Measurements from ENCODE around the gene SDK1.
"Not testable (repeated sequence)": the region's sequence is repeated elsewhere in the genome, so short reads cannot be mapped to it uniquely, and the experiment has no call there.

The SDK1 gene

DNA sequence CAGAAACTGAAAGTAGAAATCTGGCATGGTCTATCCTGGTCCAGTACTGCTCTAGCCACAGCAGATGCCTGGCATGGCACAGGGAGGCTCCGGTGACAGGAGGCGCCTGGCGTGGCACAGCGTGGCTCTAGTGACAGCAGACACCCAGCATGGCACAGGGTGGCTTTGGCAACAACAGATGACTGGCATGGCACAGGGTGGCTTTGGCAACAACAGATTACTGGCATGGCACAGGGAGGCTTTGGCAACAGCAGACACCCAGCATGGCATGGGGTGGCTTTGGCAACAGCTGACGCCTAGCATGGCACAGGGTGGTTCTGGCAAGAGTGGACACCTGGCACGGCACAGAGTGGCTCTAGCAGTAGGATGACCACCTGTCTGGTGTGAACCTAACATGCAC, 900.5 kb downstream of the SDK1 start:
- DNase-seq: no peak

DNA sequence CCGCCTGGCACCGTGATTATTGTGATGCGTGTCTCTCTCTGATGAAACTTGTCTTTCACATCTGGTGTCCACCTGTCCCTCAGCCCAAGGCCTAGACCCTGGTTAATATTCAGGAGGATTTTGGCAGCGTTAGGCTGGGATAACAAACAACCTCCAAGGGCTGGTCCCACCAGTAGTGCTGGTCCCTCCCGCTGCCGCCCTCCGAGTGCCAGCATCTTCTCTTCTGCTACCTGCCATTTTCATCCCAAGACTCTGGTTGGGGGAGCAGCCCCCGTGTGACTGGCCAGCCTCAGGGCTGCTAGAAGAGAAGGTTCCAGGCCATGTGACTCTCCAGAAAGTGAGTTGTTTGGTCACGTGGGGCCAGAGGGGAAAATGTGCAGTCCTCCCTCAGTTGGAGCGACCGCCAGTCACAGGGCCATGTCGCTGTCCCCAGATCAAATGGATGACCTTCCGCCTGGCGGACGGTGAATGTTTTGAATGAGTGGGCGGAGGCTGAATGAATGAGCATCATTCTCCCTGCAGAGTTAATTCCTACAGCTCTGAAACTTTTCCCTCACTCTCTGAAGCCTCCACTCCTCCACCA, 901.2 kb downstream of the SDK1 start:
- DNase-seq: no peak

DNA sequence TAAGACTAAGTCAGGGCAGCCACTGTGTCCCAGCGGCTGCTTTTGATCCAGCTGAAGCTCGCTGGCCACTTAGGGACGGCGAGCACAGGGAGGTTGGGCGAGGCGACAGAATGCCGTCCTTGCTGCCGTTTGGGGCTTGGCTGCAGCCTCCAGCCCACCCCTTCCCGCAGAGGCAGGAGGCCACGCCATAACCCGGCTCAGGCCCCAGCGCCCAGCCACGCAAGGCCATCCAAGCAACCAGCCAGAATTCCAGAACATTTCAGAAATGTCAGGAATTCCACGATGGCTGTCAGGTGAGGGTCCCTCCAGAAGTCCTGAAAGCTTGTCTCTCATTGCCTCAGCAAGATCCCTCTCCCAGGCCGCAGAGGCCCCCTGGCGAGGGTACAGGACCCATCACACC, 901.9 kb downstream of the SDK1 start:
- no peak for DNase-seq

DNA sequence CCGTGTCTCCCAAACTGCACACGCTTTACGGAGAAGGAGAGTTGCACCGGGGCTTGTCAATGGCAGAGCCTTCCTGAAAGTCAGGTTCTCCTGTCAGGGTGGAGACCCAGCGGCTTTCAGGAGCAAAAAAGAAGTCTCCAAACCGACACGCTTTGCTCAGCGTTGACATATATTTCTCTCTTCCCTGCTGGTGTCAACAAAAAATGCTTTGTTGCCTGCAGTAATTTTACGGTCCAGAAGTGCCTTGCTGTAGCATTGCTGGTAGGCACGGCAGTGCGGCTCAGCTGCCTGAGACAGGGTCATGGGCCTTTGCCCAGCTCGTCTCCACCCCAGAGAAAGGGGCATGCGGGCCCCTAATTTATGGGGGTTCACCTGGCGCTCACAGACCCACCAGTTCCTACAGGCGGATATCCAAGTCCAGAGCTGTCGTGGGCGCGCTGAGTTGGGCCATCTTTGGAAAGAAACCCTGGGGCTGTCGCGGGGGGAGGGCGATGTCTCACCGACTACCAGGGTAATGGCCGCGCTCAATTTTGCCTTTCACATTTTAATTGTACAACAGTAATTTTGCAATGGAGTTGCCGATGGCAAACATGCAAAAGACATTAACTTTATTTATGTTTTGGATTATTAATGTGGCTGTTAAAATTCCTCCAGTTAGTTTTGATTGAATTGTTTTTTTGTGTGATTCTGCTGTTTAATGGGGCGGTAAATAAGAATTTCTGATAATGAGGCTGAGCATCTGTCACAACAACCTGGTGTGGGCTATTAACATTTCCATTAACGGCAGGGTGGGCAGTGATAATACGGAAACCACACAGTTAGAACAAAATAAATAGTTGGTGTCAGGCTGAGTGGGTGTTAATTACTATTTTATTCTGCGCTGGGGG, 902.8 kb downstream of the SDK1 start:
- DNase-seq: no peak

DNA sequence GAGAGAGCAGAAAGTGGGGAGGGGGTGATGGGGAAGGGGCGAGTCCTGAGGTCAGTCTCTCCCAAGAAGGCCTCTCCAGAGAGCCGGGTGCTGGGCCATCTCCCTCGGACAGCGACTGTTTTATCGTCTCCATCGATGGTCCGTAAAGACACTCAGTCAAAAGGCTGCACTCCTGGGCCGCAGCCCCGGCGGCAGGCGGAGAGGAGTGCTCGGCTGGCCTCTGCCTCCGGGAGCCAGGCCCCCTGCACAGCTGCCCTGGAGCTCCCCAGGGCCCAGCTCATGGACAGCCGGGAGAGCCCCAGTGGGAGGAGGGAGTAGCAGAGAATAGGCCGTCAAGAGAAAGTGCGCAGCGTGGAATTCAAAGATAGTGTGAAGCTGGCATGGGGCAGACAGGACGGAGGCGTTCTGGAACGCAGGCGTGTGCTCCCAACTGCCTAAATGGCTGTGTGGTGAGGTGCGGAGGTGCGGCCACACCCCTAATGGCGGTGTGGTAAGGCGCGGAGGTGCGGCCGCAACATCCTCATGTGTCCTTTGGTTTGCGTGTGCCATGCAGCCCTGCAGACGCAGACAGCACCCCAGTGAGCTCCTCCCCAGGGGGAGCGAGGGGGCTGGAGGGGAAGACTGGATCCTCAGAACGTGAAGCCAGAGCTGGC, 903.6 kb downstream of the SDK1 start:
- no peak for DNase-seq

DNA sequence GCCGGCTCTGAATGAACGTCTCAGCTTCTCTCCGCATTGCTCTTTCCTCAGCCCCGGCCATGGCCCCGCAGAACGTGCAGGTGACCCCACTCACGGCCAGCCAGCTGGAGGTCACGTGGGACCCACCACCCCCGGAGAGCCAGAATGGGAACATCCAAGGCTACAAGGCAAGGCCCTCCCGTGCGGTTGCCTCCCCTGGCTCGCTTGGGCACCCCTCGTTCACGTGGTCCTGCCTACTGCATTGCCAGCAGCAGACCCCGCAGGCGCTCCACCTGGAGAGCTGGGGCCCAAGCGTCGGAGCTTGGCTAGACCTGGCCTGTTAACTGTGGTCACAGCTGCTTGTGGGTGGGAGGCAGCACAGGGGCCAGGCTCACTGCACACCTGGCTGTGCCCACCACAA, 904.8 kb downstream of the SDK1 start:
- DNase-seq: no peak

DNA sequence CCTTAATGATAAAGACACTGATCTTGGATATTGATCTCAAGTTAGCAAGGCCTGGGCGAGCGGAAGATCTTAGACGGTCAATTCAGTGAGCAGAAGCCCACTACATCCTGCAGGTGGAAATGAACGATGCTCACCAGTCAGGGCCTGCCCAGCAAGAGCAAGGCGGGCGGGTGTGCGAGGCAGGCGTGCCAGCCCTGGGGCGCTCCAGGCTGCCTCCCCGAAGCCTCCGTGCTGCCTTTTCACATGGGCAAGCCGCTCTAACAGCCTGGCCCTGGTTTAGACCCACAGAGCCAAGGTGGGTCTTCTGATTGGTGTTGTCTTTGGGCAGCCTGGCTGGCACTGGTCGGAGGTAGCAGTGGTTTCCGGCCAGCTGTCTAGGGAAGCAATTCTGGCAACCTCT, 906.0 kb downstream of the SDK1 start:
- no peak for DNase-seq

DNA sequence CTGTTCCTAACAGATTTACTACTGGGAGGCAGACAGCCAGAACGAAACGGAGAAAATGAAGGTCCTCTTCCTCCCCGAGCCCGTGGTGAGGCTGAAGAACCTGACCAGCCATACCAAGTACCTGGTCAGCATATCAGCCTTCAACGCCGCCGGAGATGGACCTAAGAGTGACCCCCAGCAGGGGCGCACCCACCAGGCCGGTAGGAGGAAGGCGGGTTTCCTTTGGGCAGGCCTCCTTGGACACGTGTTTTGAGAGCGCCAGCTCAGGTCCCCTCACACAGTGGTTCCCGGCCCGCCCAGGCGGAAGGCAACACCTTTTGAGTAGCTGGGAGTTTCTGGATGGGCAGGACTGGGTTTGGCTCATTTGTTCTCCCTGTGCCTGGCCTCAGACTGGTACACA, 907.0 kb downstream of the SDK1 start:
- no peak for DNase-seq

DNA sequence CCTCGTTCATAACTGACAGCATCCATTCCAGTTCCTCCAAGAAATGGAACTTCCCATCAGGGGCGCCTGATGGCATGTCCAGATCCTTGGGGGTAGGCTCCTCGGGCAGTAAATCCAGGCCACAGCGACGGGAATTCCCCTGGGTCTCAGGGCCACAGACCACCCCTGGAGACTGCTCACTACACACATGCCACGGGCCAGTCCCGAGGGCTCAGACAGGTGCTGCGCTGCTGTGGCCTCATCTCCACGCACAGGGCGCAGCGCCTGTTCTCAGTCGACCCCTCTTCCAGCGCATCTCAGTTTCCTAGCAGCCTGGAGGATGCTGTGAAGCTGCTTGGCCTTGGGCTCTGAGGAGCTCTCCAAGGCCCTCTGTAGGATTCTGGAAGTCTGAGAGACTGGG, 907.5 kb downstream of the SDK1 start:
- no peak for DNase-seq

DNA sequence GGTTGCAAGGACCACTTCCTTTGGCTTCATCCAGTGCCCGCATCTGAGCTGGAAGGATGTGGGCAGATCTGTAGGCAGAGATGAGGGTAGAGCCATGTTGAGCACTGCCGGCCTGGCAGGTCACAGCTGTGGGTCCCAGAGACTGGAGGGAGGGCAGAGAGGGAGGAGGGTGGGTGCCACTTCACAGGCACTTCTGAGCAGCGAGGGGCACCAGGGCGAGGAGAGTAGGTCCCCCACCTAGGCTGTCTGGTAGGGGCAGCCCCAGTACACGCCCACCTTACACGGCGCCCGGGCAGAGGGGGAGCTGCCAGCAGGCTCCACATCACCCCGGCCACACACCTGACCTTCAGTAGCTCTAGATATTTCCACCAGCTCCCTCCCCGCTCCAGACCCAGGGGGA, 908.1 kb downstream of the SDK1 start:
- no peak for DNase-seq

DNA sequence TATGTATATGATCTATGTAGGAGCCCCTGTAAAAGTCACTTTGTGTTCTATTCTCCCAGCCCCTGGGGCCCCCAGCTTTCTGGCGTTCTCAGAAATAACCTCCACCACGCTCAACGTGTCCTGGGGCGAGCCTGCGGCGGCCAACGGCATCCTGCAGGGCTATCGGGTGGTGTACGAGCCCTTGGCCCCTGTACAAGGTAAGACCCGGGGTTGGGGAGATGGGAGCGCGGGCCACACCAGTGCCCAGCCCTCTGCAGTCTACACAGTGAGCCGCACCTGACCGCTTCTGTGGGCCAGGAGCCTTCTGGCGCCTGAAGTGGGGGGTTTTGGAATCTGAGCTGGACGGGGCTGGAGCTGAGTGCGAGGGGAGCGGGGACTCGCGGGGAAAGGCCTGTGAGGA, 908.9 kb downstream of the SDK1 start:
- DNase-seq: no peak

DNA sequence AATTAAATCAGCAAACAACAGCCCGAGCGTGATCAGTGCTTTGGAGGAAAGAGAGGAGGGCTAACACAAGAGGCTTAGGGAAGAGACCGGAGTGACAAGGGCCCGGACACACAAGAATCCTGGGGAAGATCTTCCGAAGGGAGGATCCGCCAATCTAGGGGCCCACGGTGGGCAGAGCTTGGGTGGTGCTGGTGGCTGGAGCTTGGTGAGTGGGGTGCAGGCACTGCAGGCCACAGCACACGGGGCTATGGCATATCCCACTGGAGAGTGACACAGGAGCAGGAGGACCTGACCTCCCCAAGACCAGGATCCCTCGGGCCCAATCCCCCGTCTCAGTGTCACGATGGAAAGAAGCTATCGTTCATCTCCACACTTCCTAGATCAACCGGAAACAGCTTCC, 909.8 kb downstream of the SDK1 start:
- no peak for DNase-seq

DNA sequence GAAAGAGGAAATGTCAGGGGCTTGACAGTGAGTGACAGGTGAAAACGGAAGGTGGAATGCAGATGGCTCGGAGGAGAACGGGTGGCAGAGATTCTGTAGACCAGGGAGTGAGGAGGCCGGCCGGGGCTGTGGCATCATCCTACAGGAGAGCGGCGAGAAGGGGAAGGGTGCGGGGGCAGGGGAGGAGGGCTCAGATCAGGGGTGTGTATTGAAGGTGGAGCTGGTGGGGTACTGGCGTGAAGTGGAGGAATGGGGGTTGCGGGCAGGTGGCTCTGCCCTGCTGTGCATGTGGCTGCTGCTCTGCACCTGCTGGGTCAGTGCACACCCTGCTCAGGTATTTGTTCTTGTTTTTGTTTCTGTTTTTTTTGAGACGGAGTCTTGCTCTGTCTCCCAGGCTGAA, 910.2 kb downstream of the SDK1 start:
- DNase-seq: no peak

DNA sequence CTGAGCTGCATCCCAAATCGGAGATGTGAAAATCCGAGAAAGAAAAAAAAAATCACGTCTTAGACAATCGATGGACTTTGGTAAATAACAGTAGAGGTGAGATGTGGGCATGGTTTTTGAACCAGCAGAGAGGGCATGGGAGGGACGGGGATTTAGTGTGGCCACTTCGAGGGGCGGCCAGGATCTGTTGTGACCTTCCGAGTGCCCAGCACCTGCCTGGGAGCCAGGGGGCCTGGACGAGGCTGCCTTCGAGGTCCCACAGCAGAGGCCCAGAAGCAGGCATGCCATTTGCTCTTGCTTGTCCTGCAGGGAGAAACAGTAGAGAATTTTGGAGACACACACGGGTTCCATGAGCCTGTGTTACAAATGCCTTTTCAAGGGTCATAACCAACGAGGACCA, 911.3 kb downstream of the SDK1 start:
- no peak for DNase-seq

DNA sequence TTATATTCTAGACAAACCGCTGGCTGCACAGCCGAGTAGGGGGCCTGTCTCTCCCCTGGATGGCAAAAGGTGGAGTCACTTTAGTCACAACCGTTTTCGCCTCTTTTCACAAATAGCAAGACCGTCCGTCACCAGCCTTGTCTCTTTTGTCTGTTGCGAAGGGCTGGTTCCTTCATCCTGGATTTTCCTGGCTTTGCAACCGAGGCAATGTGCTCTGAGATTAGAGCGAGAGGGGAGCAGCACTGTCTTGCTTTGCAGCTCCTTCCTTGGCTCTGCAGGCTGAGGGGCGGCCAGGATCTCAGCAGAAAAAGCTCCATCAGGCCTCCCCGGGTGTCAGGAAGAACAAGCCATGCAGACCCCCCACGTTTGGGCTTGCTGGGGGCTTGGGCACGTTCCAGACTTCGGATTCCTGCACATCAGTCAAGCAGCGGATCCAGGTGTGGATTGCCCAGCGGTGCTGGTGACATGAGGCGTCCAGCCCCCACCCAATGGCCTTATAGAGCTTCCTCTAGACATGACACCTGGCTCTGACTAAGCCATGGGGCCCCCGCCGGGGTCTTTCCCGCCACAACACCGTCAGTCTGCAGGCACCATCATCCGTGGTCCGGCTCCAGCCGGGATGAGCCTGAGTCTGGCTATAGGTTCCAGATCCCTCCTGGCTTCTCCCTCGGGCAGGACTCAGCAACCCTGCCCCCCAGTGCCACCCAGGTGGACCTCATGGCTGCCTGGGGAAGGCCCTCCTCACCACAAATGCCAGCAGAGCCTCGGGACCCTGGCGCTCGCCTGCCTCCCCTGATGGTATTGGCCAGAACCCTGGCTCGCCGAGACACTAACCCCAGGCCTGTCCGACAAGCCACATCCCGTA, 913.5 kb downstream of the SDK1 start:
- DNase-seq: no peak

DNA sequence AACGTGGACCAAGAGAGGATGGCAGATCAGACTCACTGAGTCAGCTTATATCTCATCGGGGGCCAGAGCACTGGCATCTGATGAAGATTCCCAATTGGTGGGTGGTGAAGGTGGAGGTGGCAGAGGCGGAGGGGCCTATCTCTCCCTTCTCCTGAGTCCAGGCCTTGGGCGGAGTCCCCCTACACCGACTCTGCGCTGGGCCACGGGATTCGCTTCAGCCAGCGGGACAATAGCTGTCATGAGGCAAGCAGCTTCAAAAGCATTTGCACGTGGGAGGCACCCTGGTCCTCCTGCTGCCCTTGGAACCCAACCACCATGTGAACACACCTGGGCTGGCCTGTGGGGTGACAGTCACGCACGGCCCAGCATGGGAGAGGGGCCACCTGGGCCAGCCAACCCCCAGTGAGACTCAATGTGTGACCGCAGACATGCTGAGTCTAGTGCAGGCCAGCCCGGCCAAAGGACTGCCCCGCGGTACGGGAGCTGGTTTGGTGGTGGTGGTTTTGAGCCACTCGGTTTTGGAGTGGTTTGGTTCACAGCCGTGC, 914.2 kb downstream of the SDK1 start:
- DNase-seq: no peak

DNA sequence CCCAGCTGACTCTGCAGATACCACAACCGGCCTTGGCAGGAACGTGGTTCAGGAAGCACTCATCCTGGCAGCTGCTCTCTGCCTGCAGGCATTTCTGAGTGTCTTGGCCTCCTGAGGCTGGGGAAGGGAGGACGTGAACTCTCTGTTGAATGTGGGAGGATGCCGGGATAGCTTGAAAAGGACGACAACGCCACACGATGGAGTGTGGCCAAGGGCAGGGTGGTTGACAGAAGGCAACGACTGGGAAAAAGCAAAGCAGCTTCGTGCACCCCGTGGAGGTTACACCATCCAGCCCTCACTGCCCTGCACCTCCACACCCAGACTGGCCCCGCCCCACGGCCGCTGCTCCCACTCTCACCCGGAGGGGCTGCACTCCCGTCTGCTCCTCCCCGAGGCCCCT, 915.0 kb downstream of the SDK1 start:
- no peak for DNase-seq

DNA sequence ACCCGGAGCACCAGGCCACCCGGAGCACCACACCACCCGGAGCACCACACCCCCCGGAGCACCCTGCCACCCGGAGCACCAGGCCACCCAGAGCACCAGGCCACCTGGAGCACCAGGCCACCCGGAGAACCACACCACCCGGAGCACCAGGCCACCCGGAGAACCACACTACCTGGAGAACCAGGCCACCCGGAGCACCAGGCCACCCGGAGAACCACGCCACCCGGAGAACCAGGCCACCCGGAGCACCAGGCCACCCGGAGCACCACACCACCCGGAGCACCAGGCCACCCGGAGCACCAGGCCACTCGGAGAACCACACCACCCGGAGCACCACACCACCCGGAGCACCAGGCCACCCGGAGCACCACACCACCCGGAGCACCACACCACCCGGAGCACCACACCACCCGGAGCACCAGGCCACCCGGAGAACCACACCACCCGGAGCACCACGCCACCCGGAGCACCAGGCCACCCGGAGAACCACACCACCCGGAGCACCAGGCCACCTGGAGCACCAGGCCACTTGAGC, 916.1 kb downstream of the SDK1 start:
- not testable (repeated sequence) for DNase-seq

DNA sequence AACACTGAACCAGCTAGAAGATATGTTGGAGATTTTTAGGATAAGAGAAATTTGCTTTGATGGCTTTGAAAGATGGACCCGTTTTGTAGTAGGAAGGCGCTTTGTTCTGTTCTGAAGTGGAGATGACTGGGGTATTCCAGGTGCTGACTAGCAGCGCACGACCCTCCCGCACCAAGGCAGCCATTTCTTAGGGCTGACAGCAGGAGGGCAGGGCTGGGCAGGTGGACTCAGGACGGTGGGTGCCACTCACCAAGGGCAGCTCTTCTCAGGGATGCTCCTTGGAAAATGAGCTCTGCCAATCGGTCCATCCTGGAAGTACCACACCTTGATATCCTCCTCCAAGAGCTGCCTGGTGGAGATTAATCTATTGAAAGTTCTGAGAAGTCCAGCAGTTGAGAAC, 917.4 kb downstream of the SDK1 start:
- no peak for DNase-seq

DNA sequence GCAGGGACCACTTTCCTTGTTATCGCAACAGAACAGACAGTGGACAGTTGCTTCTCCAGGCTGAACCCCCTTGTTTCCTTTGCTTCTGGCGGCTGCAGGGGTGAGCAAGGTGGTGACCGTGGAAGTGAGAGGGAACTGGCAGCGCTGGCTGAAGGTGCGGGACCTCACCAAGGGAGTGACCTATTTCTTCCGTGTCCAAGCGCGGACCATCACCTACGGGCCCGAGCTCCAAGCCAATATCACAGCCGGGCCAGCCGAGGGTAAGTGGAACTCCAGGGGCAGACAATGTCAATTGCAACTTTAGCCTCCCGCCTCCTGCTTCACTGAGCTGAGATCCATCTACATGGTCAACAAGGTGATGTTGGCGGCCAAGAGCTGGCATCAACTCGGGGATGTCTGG, 919.0 kb downstream of the SDK1 start:
- no peak for DNase-seq

DNA sequence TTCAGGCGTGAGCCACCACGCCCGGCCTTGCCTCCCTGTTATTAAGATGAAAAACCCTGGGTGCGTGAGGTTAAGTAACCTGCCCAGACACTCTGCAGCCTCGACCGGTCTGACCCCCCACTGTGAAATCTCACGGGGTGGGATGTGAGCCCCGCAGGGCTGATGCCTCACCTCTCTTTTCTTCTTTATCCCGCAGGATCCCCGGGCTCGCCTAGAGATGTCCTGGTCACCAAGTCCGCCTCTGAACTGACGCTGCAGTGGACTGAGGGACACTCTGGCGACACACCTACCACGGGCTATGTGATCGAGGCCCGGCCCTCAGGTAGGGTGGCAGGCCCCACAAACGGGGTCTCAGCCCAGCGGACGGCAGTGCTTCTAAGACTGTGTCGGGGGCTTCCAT, 920.0 kb downstream of the SDK1 start:
- DNase-seq: no peak

DNA sequence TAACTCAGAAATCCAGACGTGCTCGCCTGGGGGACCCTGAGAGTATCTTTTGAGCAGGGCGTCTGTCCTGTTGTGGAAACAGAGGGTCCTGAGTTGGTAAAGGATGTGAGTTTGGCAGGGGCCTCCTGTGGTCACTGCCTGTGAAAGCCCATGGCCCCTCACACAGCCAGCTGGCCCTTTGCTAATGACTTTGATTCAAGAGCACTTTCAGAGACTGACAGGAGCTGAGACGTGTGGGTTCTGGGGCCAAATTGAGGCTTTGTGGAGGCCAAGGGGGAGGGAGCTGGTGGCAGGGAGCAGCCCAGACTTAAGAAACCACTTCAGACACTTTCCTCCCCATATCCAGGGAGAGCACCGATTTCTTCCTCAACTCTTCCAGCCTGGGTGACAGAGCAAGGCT, 921.6 kb downstream of the SDK1 start:
- no peak for DNase-seq

DNA sequence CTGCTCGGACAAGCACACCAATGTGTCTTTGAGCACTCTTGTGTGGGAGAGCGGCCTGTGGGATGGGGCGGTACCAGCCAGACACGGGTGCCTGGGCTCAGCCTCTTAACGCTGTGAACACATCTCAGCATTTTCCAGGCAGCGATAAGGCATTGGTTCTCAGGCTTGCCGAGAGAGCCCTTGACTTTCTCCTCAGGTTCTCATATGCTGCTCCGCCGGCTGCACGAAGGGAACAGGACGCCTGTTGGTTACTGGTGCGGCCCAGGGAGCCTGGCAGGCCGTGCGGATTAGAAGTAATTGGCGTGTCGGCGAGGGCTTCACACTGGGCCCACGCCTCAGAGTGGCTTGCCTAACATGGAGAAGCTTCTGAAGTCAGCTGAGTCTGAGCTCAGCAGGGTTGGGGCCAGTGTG, 924.3 kb downstream of the SDK1 start:
- no peak for DNase-seq

Data from CD4-positive, alpha-beta T cell treated with Interleukin-17A for 1 hour (primary cell).